Pulmonary artery endothelial cell (primary cell): ENCODE data around the gene TMEM179B. TPM values are rescaled to one million over a fixed set of nuclear protein-coding genes. Genes with fewer than 3 reads are reported as not detected.
"Not testable (repeated sequence)": the region's sequence is repeated elsewhere in the genome, so short reads cannot be mapped to it uniquely, and the experiment has no call there.

Experiments
- DNase-seq: peaks from one replicate; pipeline ENCODE4 v3.0.0-alpha.2; 2011; ENCODE audit warnings: low read depth, low spot score
- total RNA-seq: library from RNA; depleted of rRNA; stranded (reverse); fragments of >200 nt; gene quantifications from 2 replicates; pipeline ENCODE4 v1.2.3, GENCODE V29; 2014

Gene TMEM179B
- total RNA-seq, 1 donor from 2014 or later, result 30.3 TPM

- no peak for DNase-seq
These were observed 2.4 kb downstream of the TMEM179B start for GRCh38 chr11:62789576-62789975.

GRCh38 chr11:62791501-62792201 lies 4.4 kb downstream of the TMEM179B start, which contains the start of gene TMEM223:
TMEM223 (minus strand) TSS chr11:62792006; CDS start chr11:62791994, 12 bp downstream.
- no peak for DNase-seq

GRCh38 chr11:62792202-62792575 lies 5.0 kb downstream of the TMEM179B start:
- no peak for DNase-seq

GRCh38 chr11:62794201-62794775 lies 7.1 kb downstream of the TMEM179B start:
- no peak for DNase-seq

- no peak for DNase-seq
These were observed 9.1 kb downstream of the TMEM179B start for GRCh38 chr11:62796281-62796680.

- no peak for DNase-seq
These were observed 12.3 kb downstream of the TMEM179B start for GRCh38 chr11:62799486-62799885.

- no peak for DNase-seq
These were observed 13.9 kb downstream of the TMEM179B start for GRCh38 chr11:62801071-62801470.

GRCh38 chr11:62804310-62805075 lies 17.3 kb downstream of the TMEM179B start:
- no peak for DNase-seq

GRCh38 chr11:62805076-62805892 lies 18.1 kb downstream of the TMEM179B start, which contains the start of gene NXF1:
NXF1 (minus strand) TSS chr11:62805440; CDS start chr11:62805356, 84 bp downstream.
- DNase-seq, result peak; percentile 73

- DNase-seq, result no peak
These were observed 18.8 kb downstream of the TMEM179B start for GRCh38 chr11:62805961-62806441.

GRCh38 chr11:62806611-62807121 lies 19.5 kb downstream of the TMEM179B start:
- no peak for DNase-seq

- no peak for DNase-seq
These were observed 23.5 kb downstream of the TMEM179B start for GRCh38 chr11:62810748-62811147.

GRCh38 chr11:62811659-62812058 lies 24.5 kb downstream of the TMEM179B start:
- no peak for DNase-seq

GRCh38 chr11:62816557-62816956 lies 29.4 kb downstream of the TMEM179B start:
- no peak for DNase-seq

- no peak for DNase-seq
These were observed 29.9 kb downstream of the TMEM179B start for GRCh38 chr11:62817129-62817528.

GRCh38 chr11:62823677-62824076 lies 36.5 kb downstream of the TMEM179B start:
- DNase-seq, result no peak

- not testable (repeated sequence) for DNase-seq
These were observed 40.9 kb downstream of the TMEM179B start for GRCh38 chr11:62828130-62828529.

- DNase-seq, result no peak
These were observed 43.8 kb downstream of the TMEM179B start for GRCh38 chr11:62830904-62831519.

GRCh38 chr11:62831520-62832335 lies 44.5 kb downstream of the TMEM179B start, which contains the start of gene STX5:
STX5 (minus strand) TSS chr11:62832051; CDS start chr11:62831243, 808 bp downstream.
- DNase-seq, result peak; percentile 97
